Caco-2 (cell line): ENCODE results near the gene CFAP221. TPM values are rescaled to one million over a fixed set of nuclear protein-coding genes. Genes with fewer than 3 reads are reported as not detected.

Experiments used
- BruUV-seq: library from RNA; stranded (reverse); fragments of 400-500 nt; replicated peaks from 2 replicates; lab custom pipeline; 2021; lab: Mats Ljungman, UMichigan
- CTCF ChIA-PET: fragments of 300-600 bp; sonication (Branson Sonifier 250); formaldehyde crosslinking; loops from one replicate; lab custom pipeline; 2022; ENCODE audit warnings: antibody characterized with exemption; lab: Charles Lee
- POLR2A ChIA-PET: fragments of 300-600 bp; sonication (Branson Sonifier 250); formaldehyde crosslinking; loops from one replicate; lab custom pipeline; 2022; ENCODE audit warnings: antibody characterized with exemption; lab: Charles Lee
- DNase-seq, 2 experiments: peaks; one replicate each; pipeline versions ENCODE4 v3.0.0 to v3.0.0-alpha.2; 2020 to 2022
- H3K27me3 ChIP-seq: replicated peaks from 2 replicates; pipeline ENCODE4 v1.6.0; 2011; ENCODE audit warnings: low read length; ENCODE audit not compliant: control insufficient read depth, insufficient read depth
- H3K36me3 ChIP-seq: 2 replicates; pipeline ENCODE4 v1.5.1; 2011; ENCODE audit warnings: low read length; ENCODE audit not compliant: control insufficient read depth, insufficient read depth
- H3K4me1 ChIP-seq: fragments of 250-450 bp; sonication (Bioruptor Pico); 2 replicates; pipeline ENCODE4 v1.5.1; 2020; ENCODE audit warnings: mild to moderate bottlenecking
- H3K4me3 ChIP-seq: 2 replicates; pipeline ENCODE4 v1.5.1; 2011; ENCODE audit warnings: low read depth, mild to moderate bottlenecking, control low read depth, low read length
- H3K9me3 ChIP-seq: fragments of 250-450 bp; sonication (Bioruptor Pico); 2 replicates; pipeline ENCODE4 v1.5.1; 2020; ENCODE audit warnings: mild to moderate bottlenecking, moderate library complexity
- H3K27ac Mint-ChIP-seq: one replicate; pipeline ENCODE4 v1.8.0; 2022; ENCODE audit warnings: mixed read lengths; ENCODE audit not compliant: unreplicated experiment
- H3K27me3 Mint-ChIP-seq: one replicate; pipeline ENCODE4 v1.8.0; 2022; ENCODE audit warnings: mixed read lengths; ENCODE audit not compliant: insufficient read depth, unreplicated experiment
- H3K36me3 Mint-ChIP-seq: one replicate; pipeline ENCODE4 v1.8.0; 2022; ENCODE audit warnings: mild to moderate bottlenecking, mixed read lengths; ENCODE audit not compliant: insufficient read depth, unreplicated experiment
- H3K4me1 Mint-ChIP-seq: one replicate; pipeline ENCODE4 v1.8.0; 2022; ENCODE audit warnings: low read depth, mixed read lengths; ENCODE audit not compliant: unreplicated experiment
- H3K4me3 Mint-ChIP-seq: one replicate; pipeline ENCODE4 v1.8.0; 2022; ENCODE audit warnings: mild to moderate bottlenecking, moderate library complexity, mixed read lengths; ENCODE audit not compliant: unreplicated experiment
- H3K9me3 Mint-ChIP-seq: one replicate; pipeline ENCODE4 v1.8.0; 2022; ENCODE audit warnings: mixed read lengths; ENCODE audit not compliant: unreplicated experiment
- intact Hi-C: fragments of 100-400 bp; cut with micrococcal nuclease; formaldehyde crosslinking; loops from one replicate; pipeline ENCODE4 v1.10.0; 2022; ENCODE audit not compliant: unreplicated experiment
- total RNA-seq: library from RNA; stranded (reverse); gene quantifications from 2 replicates; pipeline ENCODE4 v1.2.3, GENCODE V29; 2022
- TF ChIP-seq, protein P1 (sequence below), 2 experiments: fragments of 200-600 bp in 1 of 2; IDR thresholded peaks; 1 replicate in 1 of 2; 2 replicates in 1 of 2; pipeline versions ENCODE4 v1.5.1 to v1.8.0; 2011 to 2022; ENCODE audit warnings: antibody characterized with exemption in 1 of 2, control low read depth in 1 of 2, inconsistent platforms in 1 of 2, low read depth in 1 of 2, low read length in 1 of 2, mild to moderate bottlenecking in 1 of 2, moderate library complexity in 1 of 2; ENCODE audit not compliant: insufficient read depth in 1 of 2, severe bottlenecking in 1 of 2, unreplicated experiment in 1 of 2

Gene CFAP221
- total RNA-seq, 1 experiment from 2014 or later: not detected

DNA sequence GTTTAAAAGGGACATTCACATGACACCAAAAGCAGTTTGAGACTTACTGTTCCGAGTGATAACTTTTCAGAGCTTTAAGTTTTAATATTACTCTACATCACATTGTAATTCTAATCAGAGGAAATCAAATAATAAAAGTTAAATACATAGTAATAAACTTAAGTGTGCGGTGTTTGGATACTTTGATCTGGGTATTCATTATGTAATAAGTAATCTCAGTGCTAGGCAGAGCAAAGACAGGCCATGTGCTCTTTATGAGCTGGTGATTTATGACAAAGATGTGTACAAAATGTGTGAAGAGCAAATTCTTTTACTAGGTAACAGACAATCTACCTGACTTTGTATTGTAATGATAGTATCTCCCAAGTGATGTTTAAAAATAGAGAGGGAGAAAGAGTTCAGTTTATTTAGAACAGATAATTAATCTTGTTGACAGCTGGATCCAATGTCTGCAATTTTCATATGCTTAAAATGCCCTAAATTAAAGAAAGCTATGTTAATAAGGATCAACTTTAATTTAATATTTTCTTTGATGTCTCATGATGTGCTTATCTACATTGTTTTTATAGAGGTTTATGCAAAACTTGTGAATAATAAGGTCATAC, 4.4 kb downstream of the CFAP221 start:
- POLR2A ChIA-PET: interaction anchor here (0.5 kb wide), 1 partner anchor 106 kb away, joined by 3 read pairs; no protein-coding TSS in a partner anchor
- CTCF ChIA-PET: no interaction called here

DNA sequence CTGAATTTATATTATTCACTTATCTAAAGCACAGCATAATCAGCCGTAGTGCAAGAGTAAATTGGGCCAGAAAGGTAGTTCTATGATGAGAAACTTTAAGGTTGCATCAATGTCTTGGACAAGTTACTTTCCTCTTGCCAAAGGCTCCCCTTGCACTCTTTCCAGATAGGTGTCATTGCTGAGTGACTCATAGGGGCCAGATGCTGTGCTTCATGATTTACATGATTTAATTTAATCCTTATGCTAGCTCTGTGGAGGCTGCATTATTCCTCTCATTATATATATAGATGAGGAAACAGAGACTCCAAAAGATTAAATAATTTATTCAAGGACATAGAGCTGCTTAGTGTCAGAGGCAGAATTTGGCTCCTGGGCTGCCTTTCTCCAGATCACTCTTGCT, 5.0 kb downstream of the CFAP221 start:
- no peaks in the 10 kb centered on the region for H3K9me3 Mint-ChIP-seq
- peaks cover 1% of the 10 kb centered on the region for H3K36me3 Mint-ChIP-seq
- no peak overlapping the region for H3K4me3 ChIP-seq
- no peaks in the 10 kb centered on the region for H3K27me3 ChIP-seq
- H3K27ac Mint-ChIP-seq: no peak overlapping the region
- no peak overlapping the region for H3K4me3 Mint-ChIP-seq
- peaks cover 63% of the 10 kb centered on the region for H3K4me1 ChIP-seq
- TF ChIP-seq, protein P1, sequence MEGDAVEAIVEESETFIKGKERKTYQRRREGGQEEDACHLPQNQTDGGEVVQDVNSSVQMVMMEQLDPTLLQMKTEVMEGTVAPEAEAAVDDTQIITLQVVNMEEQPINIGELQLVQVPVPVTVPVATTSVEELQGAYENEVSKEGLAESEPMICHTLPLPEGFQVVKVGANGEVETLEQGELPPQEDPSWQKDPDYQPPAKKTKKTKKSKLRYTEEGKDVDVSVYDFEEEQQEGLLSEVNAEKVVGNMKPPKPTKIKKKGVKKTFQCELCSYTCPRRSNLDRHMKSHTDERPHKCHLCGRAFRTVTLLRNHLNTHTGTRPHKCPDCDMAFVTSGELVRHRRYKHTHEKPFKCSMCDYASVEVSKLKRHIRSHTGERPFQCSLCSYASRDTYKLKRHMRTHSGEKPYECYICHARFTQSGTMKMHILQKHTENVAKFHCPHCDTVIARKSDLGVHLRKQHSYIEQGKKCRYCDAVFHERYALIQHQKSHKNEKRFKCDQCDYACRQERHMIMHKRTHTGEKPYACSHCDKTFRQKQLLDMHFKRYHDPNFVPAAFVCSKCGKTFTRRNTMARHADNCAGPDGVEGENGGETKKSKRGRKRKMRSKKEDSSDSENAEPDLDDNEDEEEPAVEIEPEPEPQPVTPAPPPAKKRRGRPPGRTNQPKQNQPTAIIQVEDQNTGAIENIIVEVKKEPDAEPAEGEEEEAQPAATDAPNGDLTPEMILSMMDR (IDR thresholded peaks at IDR 0.05; ENCODE audit: insufficient read depth in 1 of 2, low read depth in 1 of 2, low read length in 1 of 2, severe bottlenecking in 1 of 2, unreplicated experiment in 1 of 2): no peak
- no peaks in the 10 kb centered on the region for H3K9me3 ChIP-seq
- ChIA-PET POLR2A (no interaction called here), CTCF (no interaction called here)
- peaks cover 43% of the 10 kb centered on the region for H3K4me1 Mint-ChIP-seq
- DNase-seq: no peak
- no TSS peak for BruUV-seq
- no peaks in the 10 kb centered on the region for H3K36me3 ChIP-seq
- H3K27me3 Mint-ChIP-seq: no peaks in the 10 kb centered on the region
- intact Hi-C loops: no loop called here

More for the DNA sequence above, 4.4 kb downstream of the CFAP221 start:
- BruUV-seq: no TSS peak
- Mint-ChIP-seq H3K27ac (no peak overlapping the region), H3K27me3 (no peaks in the 10 kb centered on the region), H3K36me3 (peaks cover 5% of the 10 kb centered on the region), H3K4me1 (peaks cover 43% of the 10 kb centered on the region), H3K4me3 (no peak overlapping the region), H3K9me3 (no peaks in the 10 kb centered on the region)
- Histone ChIP-seq H3K4me3 (no peak overlapping the region), H3K9me3 (no peaks in the 10 kb centered on the region), H3K4me1 (peaks cover 63% of the 10 kb centered on the region), H3K36me3 (no peaks in the 10 kb centered on the region), H3K27me3 (no peaks in the 10 kb centered on the region)
- intact Hi-C loops: no loop called here
- TF ChIP-seq, protein P1 (IDR thresholded peaks at IDR 0.05; ENCODE audit: insufficient read depth in 1 of 2, low read depth in 1 of 2, low read length in 1 of 2, severe bottlenecking in 1 of 2, unreplicated experiment in 1 of 2): no peak
- DNase-seq: no peak

DNA sequence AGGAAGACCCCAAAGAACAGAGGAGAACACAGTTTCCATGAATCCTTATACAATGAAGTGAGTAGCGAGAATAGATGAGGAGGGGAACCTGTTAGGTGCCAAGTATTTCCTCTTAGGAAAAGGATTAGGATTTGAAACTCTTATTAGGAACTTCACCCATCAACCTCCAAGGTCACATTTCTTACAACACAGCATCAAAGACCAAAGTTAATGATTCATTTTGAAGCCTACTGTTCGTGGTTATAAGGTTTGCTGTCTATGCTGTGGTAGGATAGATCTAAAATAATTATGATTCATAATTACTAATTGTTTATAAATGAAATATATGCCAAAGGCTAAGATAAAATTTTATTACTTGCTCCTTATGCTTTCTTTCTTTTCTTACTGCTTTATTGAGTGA, 6.1 kb downstream of the CFAP221 start:
- peaks cover 53% of the 10 kb centered on the region for H3K4me1 ChIP-seq
- CTCF ChIA-PET: no interaction called here
- Mint-ChIP-seq H3K27me3 (no peaks in the 10 kb centered on the region), H3K27ac (no peak overlapping the region), H3K4me1 (peaks cover 37% of the 10 kb centered on the region), H3K9me3 (no peaks in the 10 kb centered on the region), H3K36me3 (no peaks in the 10 kb centered on the region), H3K4me3 (no peak overlapping the region)
- intact Hi-C loops: no loop called here
- no peaks in the 10 kb centered on the region for H3K27me3 ChIP-seq
- no peak for DNase-seq
- POLR2A ChIA-PET: no interaction called here
- no peaks in the 10 kb centered on the region for H3K9me3 ChIP-seq
- no peaks in the 10 kb centered on the region for H3K36me3 ChIP-seq
- TF ChIP-seq, protein P1 (IDR thresholded peaks at IDR 0.05; ENCODE audit: insufficient read depth in 1 of 2, low read depth in 1 of 2, low read length in 1 of 2, severe bottlenecking in 1 of 2, unreplicated experiment in 1 of 2): no peak
- BruUV-seq: no TSS peak
- no peak overlapping the region for H3K4me3 ChIP-seq
